Measurements from ENCODE around the gene WNT1.
A peak's percentile ranks its signal among the peaks of the same experiment; 100 is the strongest.

WNT1 gene

GRCh38 chr12:48999371-49000131, 21.4 kb downstream of the WNT1 start, which contains the start of gene DDN:
Gene DDN, minus strand, starts transcription at chr12:48999375. Its CDS starts 88 bp downstream, at chr12:48999287.
- TF ChIP-seq, protein P1, sequence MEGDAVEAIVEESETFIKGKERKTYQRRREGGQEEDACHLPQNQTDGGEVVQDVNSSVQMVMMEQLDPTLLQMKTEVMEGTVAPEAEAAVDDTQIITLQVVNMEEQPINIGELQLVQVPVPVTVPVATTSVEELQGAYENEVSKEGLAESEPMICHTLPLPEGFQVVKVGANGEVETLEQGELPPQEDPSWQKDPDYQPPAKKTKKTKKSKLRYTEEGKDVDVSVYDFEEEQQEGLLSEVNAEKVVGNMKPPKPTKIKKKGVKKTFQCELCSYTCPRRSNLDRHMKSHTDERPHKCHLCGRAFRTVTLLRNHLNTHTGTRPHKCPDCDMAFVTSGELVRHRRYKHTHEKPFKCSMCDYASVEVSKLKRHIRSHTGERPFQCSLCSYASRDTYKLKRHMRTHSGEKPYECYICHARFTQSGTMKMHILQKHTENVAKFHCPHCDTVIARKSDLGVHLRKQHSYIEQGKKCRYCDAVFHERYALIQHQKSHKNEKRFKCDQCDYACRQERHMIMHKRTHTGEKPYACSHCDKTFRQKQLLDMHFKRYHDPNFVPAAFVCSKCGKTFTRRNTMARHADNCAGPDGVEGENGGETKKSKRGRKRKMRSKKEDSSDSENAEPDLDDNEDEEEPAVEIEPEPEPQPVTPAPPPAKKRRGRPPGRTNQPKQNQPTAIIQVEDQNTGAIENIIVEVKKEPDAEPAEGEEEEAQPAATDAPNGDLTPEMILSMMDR (conservative IDR thresholded peaks at IDR 0.05): no peak
- peak within 1 kb of the TSS; percentile 87 for H3K27ac ChIP-seq

- TF ChIP-seq, protein P1 (conservative IDR thresholded peaks at IDR 0.05): no peak
- peak overlapping the region; percentile 87 for H3K27ac ChIP-seq
These were observed 22.2 kb downstream of the WNT1 start for GRCh38 chr12:49000346-49000745.

DNA sequence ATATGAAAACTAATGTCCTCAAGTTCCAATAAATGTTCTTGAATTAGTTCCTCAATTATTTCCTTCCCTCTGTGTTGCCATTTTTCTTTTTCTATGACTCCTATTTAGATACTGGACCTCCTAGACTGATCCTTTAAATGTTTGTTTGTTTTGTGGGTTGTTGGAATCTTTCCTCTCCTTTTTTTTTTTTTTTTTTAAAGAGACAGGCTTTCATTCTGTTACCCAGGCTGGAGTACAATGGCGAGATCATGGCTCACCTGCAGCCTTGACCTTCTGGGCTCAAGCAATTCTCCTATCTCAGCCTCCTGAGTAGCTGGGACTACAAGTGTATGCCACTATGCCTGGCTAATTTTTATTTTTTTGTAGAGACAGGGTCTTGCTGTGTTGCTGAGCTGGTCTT, 30.8 kb downstream of the WNT1 start:
- TF ChIP-seq, protein P1 (conservative IDR thresholded peaks at IDR 0.05): no peak
- H3K27ac ChIP-seq: no peak overlapping the region

DNA sequence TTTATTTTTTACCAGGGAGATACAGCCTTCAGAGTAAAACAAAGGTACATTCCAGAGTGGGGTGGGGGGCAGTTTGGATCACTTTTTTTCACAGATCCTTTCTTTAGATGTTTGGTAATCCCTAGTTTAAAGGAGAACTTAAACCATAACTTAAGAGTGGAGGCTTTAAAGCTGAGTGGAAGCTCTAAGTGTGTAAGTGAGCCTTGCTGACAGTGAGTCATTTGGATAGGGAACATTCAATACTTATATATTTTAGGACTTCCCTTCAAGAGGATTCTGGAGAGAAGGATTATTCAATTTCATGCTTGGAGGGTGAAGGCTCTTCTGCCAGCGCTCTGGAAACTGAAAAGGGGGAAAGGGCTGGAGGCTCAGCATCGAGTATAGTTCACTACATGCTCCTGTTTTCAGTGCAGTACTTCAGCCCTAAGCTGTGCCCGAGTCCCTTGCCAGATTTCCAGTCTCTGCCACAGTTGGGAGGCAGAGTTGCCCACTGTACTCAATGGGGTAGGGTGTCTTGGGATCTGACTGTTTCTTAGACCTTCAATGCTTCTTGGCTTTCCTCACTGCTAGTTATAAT, 32.1 kb downstream of the WNT1 start:
- H3K27ac ChIP-seq: no peak overlapping the region
- TF ChIP-seq, protein P1 (conservative IDR thresholded peaks at IDR 0.05): no peak

DNA sequence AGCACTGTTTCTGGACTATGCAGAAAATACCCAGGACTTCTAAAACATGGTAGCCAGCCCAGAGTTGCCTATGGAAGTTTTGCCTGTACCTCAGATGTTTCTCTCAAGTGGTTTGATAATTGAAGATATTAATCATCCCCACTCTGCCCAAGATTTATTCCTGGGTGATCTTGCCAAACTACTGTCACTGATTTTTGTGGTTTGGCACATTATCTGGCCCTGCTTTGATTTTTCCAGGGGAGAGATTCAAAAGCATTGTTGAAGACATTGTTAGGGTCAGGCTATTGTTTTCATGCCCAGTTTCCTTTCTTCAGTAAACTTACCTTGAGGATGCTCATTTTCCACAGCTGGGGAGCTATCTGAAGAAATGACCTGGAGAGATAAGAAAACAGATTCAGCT, 34.6 kb downstream of the WNT1 start:
- TF ChIP-seq, protein P1 (conservative IDR thresholded peaks at IDR 0.05): no peak
- H3K27ac ChIP-seq: no peak overlapping the region

GRCh38 chr12:49013428-49013827, 35.3 kb downstream of the WNT1 start:
- TF ChIP-seq, protein P1 (conservative IDR thresholded peaks at IDR 0.05): no peak
- H3K27ac ChIP-seq: no peak overlapping the region

DNA sequence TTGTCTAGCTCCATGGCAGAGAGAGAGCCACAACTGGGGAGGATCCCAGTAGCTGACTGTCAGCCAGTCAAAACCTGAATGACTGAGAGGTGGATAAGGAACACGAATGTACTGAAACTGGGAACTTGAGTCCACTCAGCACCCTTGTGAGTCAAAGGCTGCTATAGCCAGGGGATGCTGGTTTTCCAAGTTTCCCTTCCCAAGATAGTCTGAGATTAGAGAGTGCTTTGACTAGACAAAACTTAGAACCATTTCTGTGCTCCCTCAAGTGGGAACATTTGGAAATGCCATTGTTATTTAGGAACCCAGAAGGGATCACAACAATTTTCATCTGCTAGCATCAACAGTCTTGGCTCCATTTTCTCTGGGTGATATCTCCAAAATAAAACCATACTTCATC, 36.4 kb downstream of the WNT1 start:
- H3K27ac ChIP-seq: no peak overlapping the region
- TF ChIP-seq, protein P1 (conservative IDR thresholded peaks at IDR 0.05): peak; percentile 47
